ENCODE data around the gene SF3A1.
A peak's percentile ranks its signal among the peaks of the same experiment; 100 is the strongest.

Gene SF3A1

GRCh38 chr22:30361916-30362650, 5.4 kb upstream of the SF3A1 start:
- Histone ChIP-seq H3K4me1 (ENCODE audit: control insufficient read depth in 2 of 2, insufficient read depth in 1 of 2, low read depth in 1 of 2, low read length in 2 of 2) (peaks cover 0 to 5% of the 10 kb centered on the region in 2 donors), H3K36me3 (replicated peaks in 1 of 2; ENCODE audit: control insufficient read depth in 2 of 2, insufficient read depth in 2 of 2, low read length in 2 of 2) (peaks cover 0 to 7% of the 10 kb centered on the region in 2 donors), H2BK12ac (ENCODE audit: low read length) (no peak overlapping the region), H2BK120ac (ENCODE audit: low read depth, low read length) (no peak overlapping the region), H3K27me3 (ENCODE audit: control insufficient read depth in 3 of 3, insufficient read depth in 3 of 3, low read depth in 1 of 3, low read length in 3 of 3) (no peaks in the 10 kb centered on the region), H3K14ac (ENCODE audit: low read length) (no peak overlapping the region), H3K4ac (ENCODE audit: low read length) (no peak overlapping the region), H4K91ac (ENCODE audit: low read depth, low read length, poor library complexity) (no peak overlapping the region), H3K23ac (ENCODE audit: low read depth, low read length, poor library complexity) (no peak overlapping the region), H2BK15ac (ENCODE audit: low read length) (no peak overlapping the region), H3K9ac (ENCODE audit: low read depth, low read length, poor library complexity) (no peak overlapping the region), H3K4me2 (ENCODE audit: insufficient read depth, low read length, poor library complexity, severe bottlenecking) (no peak overlapping the region), H2BK5ac (ENCODE audit: low read length) (no peak overlapping the region), H3K79me1 (ENCODE audit: low read depth, low read length) (no peaks in the 10 kb centered on the region), H3K4me3 (ENCODE audit: low read length in 2 of 2) (no peak overlapping the region), H3K18ac (ENCODE audit: low read length) (no peak overlapping the region), H3K9me3 (replicated peaks in 1 of 2; ENCODE audit: control insufficient read depth in 2 of 2, insufficient read depth in 1 of 2, low read depth in 1 of 2, low read length in 2 of 2) (no peaks in the 10 kb centered on the region), H2AFZ (ENCODE audit: low read length) (no peak overlapping the region), H3K27ac (replicated peaks; ENCODE audit: low read length) (no peak overlapping the region), H4K8ac (ENCODE audit: low read depth, low read length) (no peak overlapping the region), H2AK5ac (ENCODE audit: low read depth, low read length) (no peak overlapping the region)
- no peak for DNase-seq (ENCODE audit: low spot score)
- no CpG with 5 or more reads among the region's 10 CpGs for WGBS, 2 donors (ENCODE audit: extremely low coverage in 2 of 2, insufficient read length in 2 of 2, insufficient replicate concordance in 1 of 2)

GRCh38 chr22:30358541-30358940, 1.8 kb upstream of the SF3A1 start:
- Histone ChIP-seq H2AFZ (ENCODE audit: low read length) (no peak overlapping the region), H3K4me2 (ENCODE audit: insufficient read depth, low read length, poor library complexity, severe bottlenecking) (no peak overlapping the region), H3K27ac (replicated peaks; ENCODE audit: low read length) (no peak overlapping the region), H4K8ac (ENCODE audit: low read depth, low read length) (no peak overlapping the region), H3K18ac (ENCODE audit: low read length) (no peak overlapping the region), H2BK12ac (ENCODE audit: low read length) (no peak overlapping the region), H3K4me3 (ENCODE audit: low read length in 2 of 2) (no peak overlapping the region), H3K79me1 (ENCODE audit: low read depth, low read length) (peaks cover 9% of the 10 kb centered on the region), H2BK120ac (ENCODE audit: low read depth, low read length) (no peak overlapping the region), H2BK5ac (ENCODE audit: low read length) (no peak overlapping the region), H3K14ac (ENCODE audit: low read length) (no peak overlapping the region), H3K9me3 (replicated peaks in 1 of 2; ENCODE audit: control insufficient read depth in 2 of 2, insufficient read depth in 1 of 2, low read depth in 1 of 2, low read length in 2 of 2) (no peaks in the 10 kb centered on the region), H3K4ac (ENCODE audit: low read length) (no peak overlapping the region), H3K27me3 (ENCODE audit: control insufficient read depth in 3 of 3, insufficient read depth in 3 of 3, low read depth in 1 of 3, low read length in 3 of 3) (no peaks in the 10 kb centered on the region), H4K91ac (ENCODE audit: low read depth, low read length, poor library complexity) (no peak overlapping the region), H2BK15ac (ENCODE audit: low read length) (no peak overlapping the region), H2AK5ac (ENCODE audit: low read depth, low read length) (no peak overlapping the region), H3K23ac (ENCODE audit: low read depth, low read length, poor library complexity) (no peak overlapping the region), H3K9ac (ENCODE audit: low read depth, low read length, poor library complexity) (no peak overlapping the region), H3K4me1 (ENCODE audit: control insufficient read depth in 2 of 2, insufficient read depth in 1 of 2, low read depth in 1 of 2, low read length in 2 of 2) (peaks cover 6 to 14% of the 10 kb centered on the region in 2 donors), H3K36me3 (replicated peaks in 1 of 2; ENCODE audit: control insufficient read depth in 2 of 2, insufficient read depth in 2 of 2, low read length in 2 of 2) (peaks cover 8 to 15% of the 10 kb centered on the region in 2 donors)
- WGBS, 2 donors (ENCODE audit: extremely low coverage in 2 of 2, insufficient read length in 2 of 2, insufficient replicate concordance in 1 of 2), result no CpG with 5 or more reads among the region's 6 CpGs
- no peak for DNase-seq (ENCODE audit: low spot score)

GRCh38 chr22:30357650-30358215, 1.0 kb upstream of the SF3A1 start:
- Histone ChIP-seq H3K27ac (replicated peaks; ENCODE audit: low read length) (no peak overlapping the region), H3K9me3 (replicated peaks in 1 of 2; ENCODE audit: control insufficient read depth in 2 of 2, insufficient read depth in 1 of 2, low read depth in 1 of 2, low read length in 2 of 2) (no peaks in the 10 kb centered on the region), H3K27me3 (ENCODE audit: control insufficient read depth in 3 of 3, insufficient read depth in 3 of 3, low read depth in 1 of 3, low read length in 3 of 3) (no peaks in the 10 kb centered on the region), H3K18ac (ENCODE audit: low read length) (no peak overlapping the region), H2BK5ac (ENCODE audit: low read length) (no peak overlapping the region), H3K4ac (ENCODE audit: low read length) (no peak overlapping the region), H2BK12ac (ENCODE audit: low read length) (no peak overlapping the region), H3K14ac (ENCODE audit: low read length) (no peak overlapping the region), H3K4me2 (ENCODE audit: insufficient read depth, low read length, poor library complexity, severe bottlenecking) (peak overlapping the region; percentile 87), H3K36me3 (replicated peaks in 1 of 2; ENCODE audit: control insufficient read depth in 2 of 2, insufficient read depth in 2 of 2, low read length in 2 of 2) (peaks cover 11 to 20% of the 10 kb centered on the region in 2 donors), H4K91ac (ENCODE audit: low read depth, low read length, poor library complexity) (no peak overlapping the region), H3K79me1 (ENCODE audit: low read depth, low read length) (peaks cover 9% of the 10 kb centered on the region), H2AFZ (ENCODE audit: low read length) (peak overlapping the region; percentile 100), H2AK5ac (ENCODE audit: low read depth, low read length) (no peak overlapping the region), H4K8ac (ENCODE audit: low read depth, low read length) (peak overlapping the region; percentile 29), H2BK15ac (ENCODE audit: low read length) (no peak overlapping the region), H3K4me3 (ENCODE audit: low read length in 2 of 2) (peak overlapping the region; percentile 2 to 75), H2BK120ac (ENCODE audit: low read depth, low read length) (no peak overlapping the region), H3K4me1 (ENCODE audit: control insufficient read depth in 2 of 2, insufficient read depth in 1 of 2, low read depth in 1 of 2, low read length in 2 of 2) (peaks cover 6 to 11% of the 10 kb centered on the region in 2 donors), H3K9ac (ENCODE audit: low read depth, low read length, poor library complexity) (peak overlapping the region; percentile 64), H3K23ac (ENCODE audit: low read depth, low read length, poor library complexity) (no peak overlapping the region)
- WGBS, 2 donors (ENCODE audit: extremely low coverage in 2 of 2, insufficient read length in 2 of 2, insufficient replicate concordance in 1 of 2), result no CpG with 5 or more reads among the region's 22 CpGs
- DNase-seq (ENCODE audit: low spot score), result no peak

DNA sequence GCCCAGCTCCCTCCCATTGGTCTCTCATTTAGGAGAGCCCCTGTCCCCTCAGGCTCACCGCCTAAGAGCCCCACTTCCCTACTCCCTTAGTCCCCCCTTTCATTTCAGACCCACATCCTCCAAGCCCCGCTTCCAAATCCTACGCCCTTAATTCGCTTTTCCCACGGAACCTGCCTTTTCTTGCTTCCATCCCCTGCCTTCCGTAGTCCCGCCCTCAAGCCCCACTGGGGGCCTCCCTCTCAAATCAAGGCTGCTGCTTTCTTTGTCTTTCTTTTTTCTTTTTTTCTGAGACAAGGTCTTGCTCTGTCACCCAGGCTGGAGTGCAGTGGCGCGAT, 509 bp upstream of the SF3A1 start:
- no peak overlapping the region for H3K14ac ChIP-seq (ENCODE audit: low read length)
- H4K8ac ChIP-seq (ENCODE audit: low read depth, low read length), result no peak overlapping the region
- peak overlapping the region; percentile 87 for H3K4me2 ChIP-seq (ENCODE audit: insufficient read depth, low read length, poor library complexity, severe bottlenecking)
- H3K27me3 ChIP-seq (ENCODE audit: control insufficient read depth in 3 of 3, insufficient read depth in 3 of 3, low read depth in 1 of 3, low read length in 3 of 3), result no peaks in the 10 kb centered on the region
- WGBS, 2 donors (ENCODE audit: extremely low coverage in 2 of 2, insufficient read length in 2 of 2, insufficient replicate concordance in 1 of 2), result no CpG with 5 or more reads among the region's 9 CpGs
- H3K9ac ChIP-seq (ENCODE audit: low read depth, low read length, poor library complexity), result peak overlapping the region; percentile 75
- no peak overlapping the region for H4K91ac ChIP-seq (ENCODE audit: low read depth, low read length, poor library complexity)
- peaks cover 14 to 26% of the 10 kb centered on the region in 2 donors for H3K36me3 ChIP-seq (replicated peaks in 1 of 2; ENCODE audit: control insufficient read depth in 2 of 2, insufficient read depth in 2 of 2, low read length in 2 of 2)
- H3K79me1 ChIP-seq (ENCODE audit: low read depth, low read length), result peaks cover 11% of the 10 kb centered on the region
- H2BK15ac ChIP-seq (ENCODE audit: low read length), result no peak overlapping the region
- no peak overlapping the region for H3K23ac ChIP-seq (ENCODE audit: low read depth, low read length, poor library complexity)
- no peak overlapping the region for H2BK12ac ChIP-seq (ENCODE audit: low read length)
- peak overlapping the region; percentile 100 for H2AFZ ChIP-seq (ENCODE audit: low read length)
- H2BK120ac ChIP-seq (ENCODE audit: low read depth, low read length), result no peak overlapping the region
- H3K4me3 ChIP-seq (ENCODE audit: low read length in 2 of 2), result peak overlapping the region; percentile 75 to 99
- H3K4me1 ChIP-seq (ENCODE audit: control insufficient read depth in 2 of 2, insufficient read depth in 1 of 2, low read depth in 1 of 2, low read length in 2 of 2), result peaks cover 6 to 11% of the 10 kb centered on the region in 2 donors
- no peak for DNase-seq (ENCODE audit: low spot score)
- H3K4ac ChIP-seq (ENCODE audit: low read length), result no peak overlapping the region
- H3K9me3 ChIP-seq (replicated peaks in 1 of 2; ENCODE audit: control insufficient read depth in 2 of 2, insufficient read depth in 1 of 2, low read depth in 1 of 2, low read length in 2 of 2), result no peaks in the 10 kb centered on the region
- peak overlapping the region; percentile 59 for H3K18ac ChIP-seq (ENCODE audit: low read length)
- no peak overlapping the region for H2AK5ac ChIP-seq (ENCODE audit: low read depth, low read length)
- peak overlapping the region; percentile 15 for H3K27ac ChIP-seq (replicated peaks; ENCODE audit: low read length)
- H2BK5ac ChIP-seq (ENCODE audit: low read length), result no peak overlapping the region

Measured in neuronal stem cell (in vitro differentiated cells).